Spleen (tissue), 11 donors: ENCODE measurements around the gene SATL1. TPM values are rescaled to one million over a fixed set of nuclear protein-coding genes. Genes with fewer than 3 reads are reported as not detected.

ENCODE experiments used
- DNase-seq: peaks from one replicate; pipeline ENCODE4 v3.0.0-alpha.2; 2020
- H3K27ac ChIP-seq, 8 donors: fragments of 200-600 bp; sonication (generic) in 7 of 8; 1 replicate in 4 of 8; 2 replicates in 4 of 8; pipeline versions ENCODE4 v1.5.0 to v1.8.0; 2016 to 2021; ENCODE audit warnings: inconsistent platforms in 4 of 8, mild to moderate bottlenecking in 4 of 8, moderate library complexity in 1 of 8
- H3K27me3 ChIP-seq, 7 donors: fragments of 200-600 bp; sonication (generic) in 6 of 7; replicated peaks in 1 of 7; 1 replicate in 4 of 7; 2 replicates in 3 of 7; pipeline versions ENCODE4 v1.5.0 to v1.8.0; 2016 to 2021; ENCODE audit warnings: inconsistent platforms in 3 of 7, mild to moderate bottlenecking in 1 of 7
- H3K36me3 ChIP-seq, 6 donors: fragments of 200-600 bp; sonication (generic) in 5 of 6; 1 replicate in 4 of 6; 2 replicates in 2 of 6; pipeline versions ENCODE4 v1.5.0 to v1.8.0; 2016 to 2021; ENCODE audit warnings: inconsistent platforms in 2 of 6
- H3K4me1 ChIP-seq, 6 donors: fragments of 200-600 bp; sonication (generic) in 5 of 6; 1 replicate in 3 of 6; 2 replicates in 3 of 6; pipeline versions ENCODE4 v1.5.0 to v1.8.0; 2016 to 2021; ENCODE audit warnings: inconsistent platforms in 3 of 6
- H3K4me3 ChIP-seq, 8 donors: fragments of 200-600 bp; sonication (generic) in 7 of 8; 1 replicate in 4 of 8; 2 replicates in 4 of 8; pipeline versions ENCODE4 v1.5.0 to v1.8.0; 2016 to 2021; ENCODE audit warnings: inconsistent platforms in 4 of 8, mild to moderate bottlenecking in 4 of 8, moderate library complexity in 2 of 8
- H3K9me3 ChIP-seq, 8 donors: fragments of 200-600 bp; sonication (generic) in 7 of 8; 1 replicate in 4 of 8; 2 replicates in 4 of 8; pipeline versions ENCODE4 v1.5.0 to v1.8.0; 2016 to 2021; ENCODE audit warnings: inconsistent platforms in 4 of 8
- CTCF ChIP-seq, 11 experiments: fragments of 200-600 bp in 7 of 11; fragments of 450-650 bp in 4 of 11; sonication (generic) in 4 of 11; IDR thresholded peaks in 8 of 11; conservative IDR thresholded peaks in 3 of 11; 1 replicate in 7 of 11; 2 replicates in 4 of 11; pipeline versions ENCODE4 v1.4.0 to v1.8.0; 2016 to 2021; ENCODE audit warnings: antibody characterized with exemption in 11 of 11, inconsistent platforms in 4 of 11, mild to moderate bottlenecking in 1 of 11
- POLR2A ChIP-seq, 3 donors: fragments of 450-650 bp; IDR thresholded peaks; one replicate each; pipeline ENCODE4 v1.5.1; 2017; ENCODE audit warnings: antibody characterized with exemption in 3 of 3, mild to moderate bottlenecking in 1 of 3
- POLR2AphosphoS5 ChIP-seq, 3 donors: sonication (generic); formaldehyde crosslinking; IDR thresholded peaks; one replicate each; pipeline ENCODE4 v1.5.1; 2017; ENCODE audit warnings: antibody characterized with exemption in 3 of 3
- WGBS, 5 donors: extraction: QIAGEN DNeasy Blood & Tissue Kit in 3 of 5; methylation state at CpG; one replicate each; pipeline versions ENCODE4 v1.1.5 to v1.1.7; 2013 to 2018; 5-methylcytosine and 5-hydroxymethylcytosine counted together
- intact Hi-C: fragments of 100-400 bp; cut with DNase I; formaldehyde crosslinking; loops from one replicate; pipeline ENCODE4 v1.15.0; 2023; ENCODE audit warnings: low total_unique reads
- polyA plus RNA-seq, 3 donors: library from polyadenylated mRNA; stranded (reverse); fragments of 200-250 nt; gene quantifications; one replicate each; pipeline ENCODE4 v1.2.1, GENCODE V29; 2013
- total RNA-seq, 7 donors: library from RNA; depleted of rRNA in 3 of 7; stranded (reverse); fragments of >200 nt in 3 of 7; fragmentation: NEBNext Ultra II Directional in 4 of 7; extraction: Animal tissue kit (Norgen Biotek cat#: 25700) in 4 of 7; gene quantifications; one replicate each; pipeline versions ENCODE4 v1.1.0 to v1.2.1, GENCODE V29; 2016 to 2021
- donor health status: healthy with polysubstance abuse.
- donor health status: DM: no; HTN: no; CAD: no; lungs with moderate emphysema.
- donor health status: DM: no; HTN: no; CAD: no.
- donor health status: Bipolar disorder and iron deficiency.
- donor health status: healthy.
- donor health status: DM: no; HTN: no; CAD: no.
- donor health status: DM: yes; HTN: yes; CAD: no.

The SATL1 gene
- total and polyA plus RNA-seq, 10 donors: not detected

DNA sequence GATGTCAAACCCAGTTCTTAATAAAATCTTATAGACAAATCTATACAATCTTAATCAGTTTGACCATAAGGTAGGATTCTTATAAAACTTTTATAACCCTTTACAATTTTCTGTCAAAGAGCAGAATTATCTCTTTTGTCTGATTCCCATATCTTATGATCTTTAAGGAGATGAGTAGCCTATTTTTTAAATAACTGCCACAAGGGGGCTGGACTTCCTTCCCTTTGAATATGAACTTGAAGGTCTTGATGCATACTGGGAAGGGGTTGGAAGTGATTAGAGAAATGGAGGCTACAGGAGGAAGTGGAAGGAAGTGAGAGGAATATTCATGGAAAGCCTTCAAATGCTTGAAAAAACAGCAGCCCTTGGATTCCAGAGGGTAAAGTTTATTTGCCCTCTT is 128.8 kb downstream of the SATL1 start:
- Histone ChIP-seq H3K9me3 (no peaks in the 10 kb centered on the region), H3K36me3 (no peaks in the 10 kb centered on the region), H3K27ac (no peak overlapping the region), H3K4me1 (no peaks in the 10 kb centered on the region), H3K4me3 (no peak overlapping the region), H3K27me3 (peaks cover 0 to 10% (median 0%) of the 10 kb centered on the region in 7 donors)
- no peak for DNase-seq
- intact Hi-C loops: loop anchor here (5.0 kb wide), 1 partner anchor 433 kb away; no protein-coding TSS in a partner anchor
- no peak for TF ChIP-seq CTCF (IDR thresholded peaks at IDR 0.05 in 8 of 11, conservative IDR thresholded peaks at IDR 0.05 in 3 of 11)
- no peak for TF ChIP-seq POLR2AphosphoS5 (IDR thresholded peaks at IDR 0.05)
- TF ChIP-seq POLR2A (IDR thresholded peaks at IDR 0.05): no peak

DNA sequence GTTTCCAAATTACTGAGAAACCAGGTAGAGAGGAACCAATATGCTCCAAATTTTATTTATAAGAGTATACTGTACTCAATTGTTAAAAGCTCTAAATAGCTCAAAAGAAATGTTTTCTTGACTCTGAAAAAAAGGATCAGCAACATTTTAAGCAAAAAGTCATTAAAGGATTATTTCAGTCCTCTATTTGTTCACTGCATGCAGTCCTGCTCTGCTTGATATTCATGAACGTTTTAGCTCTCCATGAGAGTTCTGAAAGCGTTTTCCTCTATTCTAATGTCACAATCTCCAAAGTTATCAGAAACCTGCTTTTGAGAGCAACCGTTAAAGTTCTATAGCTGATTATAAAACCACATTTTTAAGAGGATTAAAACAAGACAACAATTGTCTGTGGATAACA is 129.4 kb downstream of the SATL1 start:
- 74 to 95% (median 83%) methylated on average over 3 of the region's 3 CpGs for WGBS, 5 donors
- no peaks in the 10 kb centered on the region for H3K36me3 ChIP-seq
- no peak for DNase-seq
- no peaks in the 10 kb centered on the region for H3K4me1 ChIP-seq
- H3K4me3 ChIP-seq: no peak overlapping the region
- intact Hi-C loops: loop anchor here (5.0 kb wide), 1 partner anchor 433 kb away; no protein-coding TSS in a partner anchor
- H3K9me3 ChIP-seq: no peaks in the 10 kb centered on the region
- H3K27ac ChIP-seq: no peak overlapping the region
- H3K27me3 ChIP-seq: peaks cover 0 to 10% (median 0%) of the 10 kb centered on the region in 7 donors
- TF ChIP-seq CTCF (IDR thresholded peaks at IDR 0.05 in 8 of 11, conservative IDR thresholded peaks at IDR 0.05 in 3 of 11) (no peak), POLR2AphosphoS5 (IDR thresholded peaks at IDR 0.05) (no peak), POLR2A (IDR thresholded peaks at IDR 0.05) (no peak)

DNA sequence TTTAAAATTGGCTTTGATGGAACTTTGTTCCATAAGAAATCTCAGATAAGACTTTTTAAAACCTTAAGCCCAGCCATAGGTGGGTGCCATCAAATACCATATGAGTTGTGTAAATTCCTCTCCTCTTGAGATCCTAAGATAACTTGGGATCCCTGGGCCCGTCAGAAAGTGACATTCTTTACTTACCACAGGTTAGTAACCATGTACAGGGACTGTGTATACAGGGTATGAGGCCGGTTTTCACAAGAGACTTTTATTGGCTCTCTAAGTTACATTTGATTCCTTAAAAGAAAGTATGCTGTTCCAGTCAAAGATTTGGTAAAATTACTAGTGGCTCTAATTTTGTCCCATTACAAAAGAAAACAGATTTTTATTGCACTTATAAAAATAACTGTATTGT is 129.8 kb downstream of the SATL1 start:
- Histone ChIP-seq H3K4me3 (no peak overlapping the region), H3K36me3 (no peaks in the 10 kb centered on the region), H3K27me3 (peaks cover 0 to 10% (median 0%) of the 10 kb centered on the region in 7 donors), H3K27ac (no peak overlapping the region), H3K9me3 (no peaks in the 10 kb centered on the region), H3K4me1 (no peaks in the 10 kb centered on the region)
- DNase-seq: no peak
- WGBS, 5 donors: 49 to 96% (median 75%) methylated on average over 2 of the region's 2 CpGs
- no peak for TF ChIP-seq POLR2A (IDR thresholded peaks at IDR 0.05)
- no peak for TF ChIP-seq POLR2AphosphoS5 (IDR thresholded peaks at IDR 0.05)
- no peak for TF ChIP-seq CTCF (IDR thresholded peaks at IDR 0.05 in 8 of 11, conservative IDR thresholded peaks at IDR 0.05 in 3 of 11)
- intact Hi-C loops: loop anchor here (5.0 kb wide), 1 partner anchor 434 kb away; no protein-coding TSS in a partner anchor

DNA sequence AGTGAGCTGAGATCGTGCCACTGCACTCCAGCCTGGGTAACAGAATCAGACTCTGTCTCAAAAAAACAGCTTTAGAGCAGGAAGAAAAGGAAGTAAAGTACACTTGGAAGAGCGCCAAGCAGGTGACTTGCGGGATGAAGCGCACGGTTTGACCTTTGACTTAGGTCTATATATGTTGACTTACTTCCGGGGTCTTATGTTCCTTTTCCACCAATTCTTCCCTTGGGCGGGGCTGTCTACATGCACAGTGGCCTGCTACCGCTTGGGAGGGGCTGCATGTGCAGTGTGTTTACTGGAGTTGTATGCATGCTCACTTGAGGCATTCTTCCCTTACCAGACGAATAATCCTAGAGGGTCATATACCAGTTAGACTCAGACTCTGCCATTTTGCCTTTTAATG is 131.3 kb downstream of the SATL1 start:
- H3K4me3 ChIP-seq: no peak overlapping the region
- no peak overlapping the region for H3K27ac ChIP-seq
- no peak for DNase-seq
- 32 to 61% (median 45%) methylated on average over 9 of the region's 9 CpGs for WGBS, 5 donors
- intact Hi-C loops: loop anchor here (5.0 kb wide), 1 partner anchor 435 kb away; no protein-coding TSS in a partner anchor
- no peaks in the 10 kb centered on the region for H3K36me3 ChIP-seq
- H3K27me3 ChIP-seq: peaks cover 0 to 10% (median 0%) of the 10 kb centered on the region in 7 donors
- TF ChIP-seq CTCF (IDR thresholded peaks at IDR 0.05 in 8 of 11, conservative IDR thresholded peaks at IDR 0.05 in 3 of 11): no peak
- no peak for TF ChIP-seq POLR2AphosphoS5 (IDR thresholded peaks at IDR 0.05)
- no peak for TF ChIP-seq POLR2A (IDR thresholded peaks at IDR 0.05)
- H3K4me1 ChIP-seq: no peaks in the 10 kb centered on the region
- no peaks in the 10 kb centered on the region for H3K9me3 ChIP-seq
